HuH-7 (cell line): Measurements from ENCODE around the gene RAP2C.

Source experiments
- DNase-seq: peaks from one replicate; pipeline ENCODE4 v3.0.0; 2011; ENCODE audit warnings: low spot score

The RAP2C gene

DNA sequence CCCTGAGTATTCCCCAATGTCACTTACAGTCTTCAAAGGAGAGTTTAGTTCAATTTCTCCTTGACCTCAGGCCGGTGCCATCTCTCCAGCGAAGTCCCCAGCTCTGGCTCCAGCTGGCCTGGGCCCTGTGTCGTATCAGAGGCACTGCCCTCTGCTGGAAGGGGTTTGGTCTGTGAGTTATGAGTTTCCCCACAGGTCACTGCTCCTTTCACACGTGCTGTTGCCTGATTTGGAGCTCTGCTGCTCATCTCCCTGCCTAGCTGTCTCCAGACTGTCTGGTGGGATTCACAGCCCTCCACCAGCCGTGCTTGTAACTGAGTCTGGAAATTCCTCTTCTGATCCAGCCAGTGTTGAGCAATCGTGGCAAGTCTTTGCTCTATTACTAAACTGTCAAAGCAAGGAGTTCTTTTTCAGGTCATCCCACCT is at the start of gene RAP2C:
Gene RAP2C, minus strand, starts transcription at position 105 of the 426 bp plus-strand sequence. CDS start 2,179 bp downstream, outside the sequence.
- DNase-seq, result peak; percentile 76

- DNase-seq, result no peak
Measured at GRCh38 chrX:132267392-132267791, 48.1 kb upstream of the RAP2C start.

- no peak for DNase-seq
Measured at GRCh38 chrX:132266583-132267355, 47.5 kb upstream of the RAP2C start.

DNA sequence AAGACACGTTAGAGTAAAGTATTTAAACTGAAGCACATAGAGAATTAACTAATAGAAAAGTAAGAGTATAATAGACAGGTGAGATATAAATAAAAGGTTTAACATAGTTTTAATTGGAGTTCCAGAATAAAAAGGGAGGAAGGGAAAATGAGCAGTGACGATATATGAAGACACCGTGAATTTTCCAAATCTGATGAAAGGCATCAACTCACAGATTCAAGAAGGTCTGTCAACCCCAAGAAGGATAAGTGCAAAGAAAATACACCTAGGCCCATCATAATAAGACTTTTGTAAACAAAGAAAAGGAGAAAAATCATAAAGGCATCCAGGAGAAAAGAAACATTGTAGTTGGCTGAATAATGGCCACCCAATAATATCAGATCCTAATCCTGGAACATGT is 43.9 kb upstream of the RAP2C start:
- no peak for DNase-seq

DNA sequence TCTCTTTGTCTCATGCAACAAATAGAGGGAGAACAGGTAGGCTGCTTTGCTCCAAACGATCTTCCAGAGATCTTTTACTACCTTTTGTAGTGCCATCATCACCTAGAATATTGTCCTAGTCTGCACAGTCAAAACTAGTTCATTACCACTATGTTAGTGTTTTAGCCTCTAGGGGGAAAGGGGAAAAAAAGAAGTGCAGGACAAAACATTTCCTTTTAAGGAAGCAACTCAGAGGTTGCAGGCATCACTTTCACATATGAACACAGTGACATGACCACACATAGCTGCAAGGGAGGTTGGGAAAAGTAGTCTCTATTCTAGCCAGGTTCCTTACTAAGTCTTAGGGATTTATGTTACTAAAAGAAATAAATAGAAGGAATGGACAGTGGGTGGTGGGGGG is 39.3 kb upstream of the RAP2C start:
- DNase-seq, result no peak

DNA sequence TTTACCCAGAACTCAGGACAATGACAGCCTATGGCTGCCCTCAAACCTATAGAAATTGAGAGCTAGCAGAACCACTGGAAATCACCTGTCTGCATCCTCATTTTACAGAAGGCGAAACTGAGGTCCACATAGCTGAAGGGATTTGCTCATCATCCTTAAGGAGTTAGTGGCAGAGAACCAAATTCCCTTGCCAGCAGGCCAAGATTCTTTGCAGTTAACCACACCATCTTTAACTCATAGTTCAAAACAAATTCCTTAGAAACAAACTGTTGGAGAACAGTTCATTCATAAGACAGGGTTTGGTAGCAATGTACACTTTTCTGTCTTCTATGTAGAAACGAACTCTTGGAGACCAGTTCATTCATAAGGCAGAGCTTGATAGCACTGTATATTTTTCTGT is 37.9 kb upstream of the RAP2C start:
- no peak for DNase-seq

DNA sequence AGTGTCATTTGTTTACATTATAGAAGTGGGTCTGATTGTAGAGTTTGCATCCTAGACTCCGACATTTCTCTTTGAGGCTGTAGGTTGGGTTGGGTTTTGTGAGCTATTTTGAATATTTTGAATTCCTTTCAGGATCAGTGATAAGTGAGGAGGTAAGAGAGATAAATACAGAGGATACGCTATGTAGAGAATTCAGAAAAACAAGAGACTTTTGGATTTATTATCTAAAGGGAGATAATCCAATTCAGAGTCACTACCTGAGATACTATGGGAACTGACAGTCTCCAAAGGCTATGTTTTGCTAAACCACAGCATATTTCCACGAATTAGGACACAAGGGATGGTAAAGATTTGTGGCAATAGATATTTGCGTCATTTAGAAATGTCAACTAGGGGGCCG is 16.9 kb upstream of the RAP2C start:
- no peak for DNase-seq

DNA sequence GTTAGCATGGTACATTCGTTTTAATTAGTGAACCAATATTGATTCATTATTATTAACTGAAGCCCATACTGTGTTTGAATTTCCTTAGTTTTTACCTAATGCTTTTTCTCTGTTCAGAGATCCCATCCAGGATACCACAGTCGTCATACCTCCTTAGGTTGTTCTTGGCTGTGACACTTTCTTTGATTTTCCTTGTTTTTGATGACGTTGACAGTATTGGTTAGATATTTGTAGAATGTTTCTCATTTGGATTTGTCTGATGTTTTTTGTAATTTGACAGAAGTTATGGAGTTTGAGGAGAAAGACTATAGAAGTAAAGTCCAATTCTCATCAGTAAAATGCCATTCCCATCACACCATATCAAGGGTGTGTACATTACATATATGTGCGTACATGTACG is 16.2 kb upstream of the RAP2C start:
- DNase-seq, result no peak

GRCh38 chrX:132231587-132231986 is 12.3 kb upstream of the RAP2C start:
- no peak for DNase-seq

- DNase-seq, result no peak
Measured at GRCh38 chrX:132227383-132228112, 8.3 kb upstream of the RAP2C start.

- DNase-seq, result no peak
Measured at GRCh38 chrX:132226169-132226568, 6.9 kb upstream of the RAP2C start.

GRCh38 chrX:132218100-132218812 is 991 bp downstream of the RAP2C start:
- DNase-seq, result peak; percentile 89

DNA sequence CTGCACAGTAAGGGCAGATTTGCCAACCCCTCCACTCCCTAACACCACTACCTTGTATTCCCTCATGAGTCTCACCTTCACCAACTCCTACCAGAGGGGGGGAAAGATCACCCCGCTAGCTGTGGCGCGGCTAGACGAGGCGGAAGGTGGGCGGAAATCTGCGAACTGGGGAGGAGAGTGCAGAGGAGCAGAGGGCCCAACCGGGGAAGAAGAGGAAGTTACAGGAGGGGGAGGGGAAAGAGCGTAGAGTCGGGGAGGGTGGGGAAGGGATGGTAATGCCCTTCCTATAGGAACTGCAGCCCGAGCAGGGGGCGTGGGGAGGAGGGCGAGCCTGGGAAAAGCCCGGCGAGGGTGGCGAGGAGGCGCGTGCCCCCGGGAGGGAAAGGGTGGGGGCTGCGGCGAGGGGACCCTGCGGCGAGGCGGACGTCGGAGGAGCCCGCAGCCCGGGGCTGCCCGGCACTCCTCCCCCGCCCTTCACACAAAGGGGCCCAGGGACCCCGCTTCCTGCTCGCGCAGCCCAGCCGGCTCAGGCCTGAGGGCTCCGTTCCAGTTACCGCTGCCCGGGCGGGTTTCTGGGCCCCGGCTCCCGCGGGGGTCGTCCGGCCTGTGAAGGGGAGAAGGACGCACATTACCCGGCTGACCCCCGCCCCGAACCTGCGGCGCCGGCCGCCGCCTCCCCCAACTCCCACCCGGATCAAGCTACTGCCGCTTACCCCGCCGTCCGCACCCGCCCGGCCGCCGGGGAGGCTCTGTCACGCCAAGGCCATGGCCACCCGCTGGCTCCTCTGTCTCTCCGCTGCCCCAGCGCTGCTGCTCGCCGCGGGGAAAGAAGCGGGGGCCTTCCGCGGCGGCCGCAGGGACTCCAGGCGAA is 1.8 kb downstream of the RAP2C start:
- peak; percentile 87 for DNase-seq

GRCh38 chrX:132216806-132217202 is 2.4 kb downstream of the RAP2C start:
- DNase-seq, result no peak

DNA sequence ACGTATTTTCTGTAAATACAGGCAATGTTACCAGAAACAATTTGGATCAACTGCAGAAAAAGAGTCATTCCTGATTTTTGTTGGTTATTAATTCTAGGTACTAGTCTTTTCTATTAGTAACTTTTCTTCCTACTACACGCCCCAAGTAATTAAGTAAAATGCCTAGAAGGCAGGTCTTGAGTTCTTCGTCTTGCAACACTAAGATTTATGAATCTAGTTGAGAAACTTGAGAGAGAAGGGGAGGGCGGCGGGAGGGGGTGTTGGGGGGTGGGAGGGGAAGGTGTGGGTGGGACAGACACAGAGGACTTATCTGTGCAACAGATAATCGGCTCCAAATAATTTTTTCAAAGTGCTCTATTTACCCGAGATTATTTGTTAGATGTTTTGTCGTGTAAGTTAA is 3.0 kb downstream of the RAP2C start:
- no peak for DNase-seq

DNA sequence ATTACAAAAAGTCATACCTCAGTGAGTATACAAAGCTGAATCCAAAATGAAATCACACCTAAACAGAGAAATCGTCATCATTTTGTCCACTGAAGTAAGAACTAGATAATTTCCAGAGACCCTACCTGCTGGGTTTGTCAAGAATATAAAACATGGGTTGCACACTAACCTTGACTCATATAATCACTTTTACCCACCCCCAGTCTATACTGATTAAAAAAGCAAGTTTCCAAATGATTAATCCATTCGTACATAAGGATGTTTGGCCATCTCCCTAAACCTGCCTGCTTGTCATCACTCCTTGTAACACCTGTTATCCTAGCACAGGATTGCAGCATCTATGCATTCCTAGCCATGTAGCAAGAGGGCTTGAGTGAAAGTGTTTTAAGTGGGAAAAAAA is 4.7 kb downstream of the RAP2C start:
- DNase-seq, result no peak

DNA sequence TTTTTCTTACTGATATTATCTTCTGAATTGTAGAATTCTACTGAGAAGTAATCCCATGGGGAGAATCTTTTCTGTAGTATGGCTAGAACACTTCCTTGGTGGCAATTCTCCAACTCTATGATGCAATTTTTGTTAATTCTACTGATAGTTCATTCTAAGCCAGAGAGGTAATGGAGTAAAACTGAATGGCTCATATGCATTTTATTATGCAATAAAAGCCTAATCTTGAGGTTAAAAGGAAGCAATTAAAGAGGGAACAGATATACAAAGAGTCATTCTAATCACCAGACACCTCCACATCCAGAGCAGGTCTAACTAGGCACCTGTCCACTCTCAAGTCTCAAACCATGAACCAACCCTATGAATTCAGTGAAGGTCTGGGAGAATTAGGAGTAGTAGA is 9.7 kb downstream of the RAP2C start:
- DNase-seq, result no peak

DNA sequence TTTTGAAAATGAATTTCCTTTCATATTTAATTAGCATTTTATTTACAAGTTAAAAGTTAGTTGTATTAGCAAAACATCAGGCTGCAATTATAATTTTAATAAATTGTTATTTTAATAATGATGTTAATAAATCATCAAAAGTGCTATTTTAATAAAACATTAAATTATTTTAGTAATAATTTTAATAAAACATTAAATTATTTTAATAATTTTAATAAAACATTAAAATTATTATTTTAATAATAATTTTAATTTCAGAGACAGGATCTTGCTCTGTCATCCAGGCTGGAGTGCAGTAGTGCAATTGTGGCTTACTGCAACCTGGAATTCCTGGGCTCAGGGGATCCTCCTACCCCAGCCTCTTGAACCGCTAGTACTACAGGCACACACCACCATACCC is 10.8 kb downstream of the RAP2C start:
- no peak for DNase-seq

DNA sequence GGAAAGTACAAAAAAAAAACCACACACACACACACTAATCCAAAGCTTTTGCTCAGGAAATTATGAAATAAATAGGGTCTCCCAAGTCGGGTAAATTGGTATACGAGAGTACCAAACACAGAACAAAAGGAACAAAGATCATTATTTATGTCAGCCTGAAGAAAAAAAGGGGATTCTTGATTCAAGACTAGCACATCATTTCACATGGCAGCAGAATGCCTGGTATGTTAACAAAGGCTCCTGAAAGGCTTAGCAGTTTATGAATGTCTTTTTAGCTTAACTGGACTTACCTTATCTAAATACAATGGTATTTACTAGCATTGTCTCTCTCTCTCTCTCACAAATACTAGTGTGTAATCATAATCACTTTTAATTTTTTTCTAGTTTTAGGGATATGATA is 11.3 kb downstream of the RAP2C start:
- DNase-seq, result no peak

DNA sequence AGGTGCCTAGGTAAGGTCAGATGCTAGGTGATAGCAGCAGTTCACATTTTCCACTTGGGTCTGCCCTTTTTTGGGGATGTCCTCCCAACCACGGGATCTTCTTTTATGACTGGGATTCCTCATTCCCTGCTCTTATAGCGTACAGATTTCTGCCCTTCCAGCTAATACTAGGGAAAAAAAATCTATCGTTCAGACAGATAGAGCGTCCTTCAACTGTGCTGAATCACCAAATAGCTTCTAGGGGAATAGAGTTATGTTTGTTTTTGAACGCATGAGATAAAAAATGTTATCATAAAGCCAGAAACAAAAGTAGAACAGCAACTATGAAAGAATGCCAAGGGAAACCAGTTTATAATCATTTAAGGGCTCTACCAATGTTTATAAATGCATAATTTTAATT is 13.0 kb downstream of the RAP2C start:
- DNase-seq, result no peak

DNA sequence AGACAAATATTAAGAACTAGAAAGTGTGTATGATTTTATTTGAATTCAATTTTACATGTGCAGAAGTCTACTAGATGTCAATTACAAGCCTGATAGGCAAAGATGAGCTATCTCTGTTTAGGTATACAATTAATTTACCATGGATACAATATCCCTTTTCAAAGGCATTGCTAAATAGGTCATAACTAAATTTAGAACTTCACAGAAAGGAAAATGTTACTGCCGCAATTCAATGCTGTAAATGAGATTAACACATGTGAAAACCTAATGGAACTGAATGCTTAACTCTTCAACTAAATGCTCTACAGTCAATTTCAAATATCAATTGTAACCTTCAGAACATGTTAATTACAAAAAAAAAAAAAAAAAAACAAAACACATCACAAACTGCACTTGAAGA is 14.6 kb downstream of the RAP2C start:
- no peak for DNase-seq

- DNase-seq, result no peak
Measured at GRCh38 chrX:132200976-132201375, 18.3 kb downstream of the RAP2C start.
